ENCODE results near the gene BIN1.

BIN1 gene

GRCh38 chr2:127095367-127095641 lies 11.7 kb downstream of the BIN1 start:
- Mint-ChIP-seq H3K4me1 (ENCODE audit: low read depth) (no peaks in the 10 kb centered on the region), H3K27me3 (ENCODE audit: low read depth) (peaks cover 9% of the 10 kb centered on the region), H3K4me3 (no peak overlapping the region), H3K36me3 (ENCODE audit: low read depth) (no peaks in the 10 kb centered on the region), H3K27ac (peak overlapping the region; percentile 41), H3K9me3 (no peaks in the 10 kb centered on the region)
- DNase-seq (ENCODE audit: low spot score): no peak

GRCh38 chr2:127094509-127095366 lies 12.2 kb downstream of the BIN1 start:
- Mint-ChIP-seq H3K27ac (no peak overlapping the region), H3K9me3 (no peaks in the 10 kb centered on the region), H3K27me3 (ENCODE audit: low read depth) (peaks cover 9% of the 10 kb centered on the region)

GRCh38 chr2:127093648-127094210 lies 13.2 kb downstream of the BIN1 start:
- Mint-ChIP-seq H3K4me1 (ENCODE audit: low read depth) (no peaks in the 10 kb centered on the region), H3K27ac (no peak overlapping the region)

More at GRCh38 chr2:127094509-127095366, 12.2 kb downstream of the BIN1 start:
- DNase-seq (ENCODE audit: low spot score): no peak
- Mint-ChIP-seq H3K4me3 (no peak overlapping the region), H3K4me1 (ENCODE audit: low read depth) (no peaks in the 10 kb centered on the region), H3K36me3 (ENCODE audit: low read depth) (no peaks in the 10 kb centered on the region)

GRCh38 chr2:127092901-127093516 lies 13.9 kb downstream of the BIN1 start:
- H3K9me3 Mint-ChIP-seq: no peaks in the 10 kb centered on the region
- peaks cover 9% of the 10 kb centered on the region for H3K27me3 Mint-ChIP-seq (ENCODE audit: low read depth)
- no peak overlapping the region for H3K4me3 Mint-ChIP-seq

More at GRCh38 chr2:127093648-127094210, 13.2 kb downstream of the BIN1 start:
- Mint-ChIP-seq H3K9me3 (no peaks in the 10 kb centered on the region), H3K36me3 (ENCODE audit: low read depth) (no peaks in the 10 kb centered on the region), H3K4me3 (no peak overlapping the region), H3K27me3 (ENCODE audit: low read depth) (peaks cover 9% of the 10 kb centered on the region)
- DNase-seq (ENCODE audit: low spot score): no peak

GRCh38 chr2:127092306-127092705 lies 14.6 kb downstream of the BIN1 start:
- peaks cover 9% of the 10 kb centered on the region for H3K27me3 Mint-ChIP-seq (ENCODE audit: low read depth)
- DNase-seq (ENCODE audit: low spot score): no peak
- no peaks in the 10 kb centered on the region for H3K36me3 Mint-ChIP-seq (ENCODE audit: low read depth)
- no peak overlapping the region for H3K4me3 Mint-ChIP-seq
- no peaks in the 10 kb centered on the region for H3K4me1 Mint-ChIP-seq (ENCODE audit: low read depth)
- H3K9me3 Mint-ChIP-seq: no peaks in the 10 kb centered on the region
- H3K27ac Mint-ChIP-seq: no peak overlapping the region

More at GRCh38 chr2:127092901-127093516, 13.9 kb downstream of the BIN1 start:
- H3K27ac Mint-ChIP-seq: no peak overlapping the region
- H3K4me1 Mint-ChIP-seq (ENCODE audit: low read depth): no peaks in the 10 kb centered on the region
- no peak for DNase-seq (ENCODE audit: low spot score)
- H3K36me3 Mint-ChIP-seq (ENCODE audit: low read depth): no peaks in the 10 kb centered on the region

DNA sequence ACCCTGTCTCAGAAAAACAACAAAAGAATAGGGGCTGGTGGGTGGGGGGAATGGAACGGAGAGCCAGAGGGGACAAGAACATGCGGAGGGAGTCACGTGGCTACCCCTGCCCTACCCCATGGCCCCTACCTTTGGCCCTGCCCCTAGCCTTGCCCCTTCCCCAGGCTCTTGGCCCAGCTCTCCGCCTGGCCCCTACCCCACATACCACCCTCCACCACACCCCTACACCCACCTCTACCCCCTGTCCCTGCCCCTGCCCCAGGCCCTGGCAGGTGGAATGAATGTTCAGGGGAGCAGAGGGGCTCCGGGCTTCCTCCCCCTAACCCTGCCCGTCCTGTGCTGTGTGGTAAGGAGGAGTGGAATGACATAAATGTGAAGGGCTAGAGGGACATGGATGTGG lies 15.1 kb downstream of the BIN1 start:
- Mint-ChIP-seq H3K4me1 (ENCODE audit: low read depth) (no peaks in the 10 kb centered on the region), H3K27ac (no peak overlapping the region), H3K27me3 (ENCODE audit: low read depth) (peaks cover 9% of the 10 kb centered on the region), H3K4me3 (no peak overlapping the region), H3K9me3 (no peaks in the 10 kb centered on the region), H3K36me3 (ENCODE audit: low read depth) (no peaks in the 10 kb centered on the region)
- DNase-seq (ENCODE audit: low spot score): no peak

- H3K36me3 Mint-ChIP-seq (ENCODE audit: low read depth): no peaks in the 10 kb centered on the region
- peaks cover 9% of the 10 kb centered on the region for H3K27me3 Mint-ChIP-seq (ENCODE audit: low read depth)
- no peak overlapping the region for H3K4me3 Mint-ChIP-seq
- H3K4me1 Mint-ChIP-seq (ENCODE audit: low read depth): no peaks in the 10 kb centered on the region
- no peaks in the 10 kb centered on the region for H3K9me3 Mint-ChIP-seq
- DNase-seq (ENCODE audit: low spot score): no peak
- H3K27ac Mint-ChIP-seq: no peak overlapping the region
These were observed 15.8 kb downstream of the BIN1 start for GRCh38 chr2:127091148-127091547.

DNA sequence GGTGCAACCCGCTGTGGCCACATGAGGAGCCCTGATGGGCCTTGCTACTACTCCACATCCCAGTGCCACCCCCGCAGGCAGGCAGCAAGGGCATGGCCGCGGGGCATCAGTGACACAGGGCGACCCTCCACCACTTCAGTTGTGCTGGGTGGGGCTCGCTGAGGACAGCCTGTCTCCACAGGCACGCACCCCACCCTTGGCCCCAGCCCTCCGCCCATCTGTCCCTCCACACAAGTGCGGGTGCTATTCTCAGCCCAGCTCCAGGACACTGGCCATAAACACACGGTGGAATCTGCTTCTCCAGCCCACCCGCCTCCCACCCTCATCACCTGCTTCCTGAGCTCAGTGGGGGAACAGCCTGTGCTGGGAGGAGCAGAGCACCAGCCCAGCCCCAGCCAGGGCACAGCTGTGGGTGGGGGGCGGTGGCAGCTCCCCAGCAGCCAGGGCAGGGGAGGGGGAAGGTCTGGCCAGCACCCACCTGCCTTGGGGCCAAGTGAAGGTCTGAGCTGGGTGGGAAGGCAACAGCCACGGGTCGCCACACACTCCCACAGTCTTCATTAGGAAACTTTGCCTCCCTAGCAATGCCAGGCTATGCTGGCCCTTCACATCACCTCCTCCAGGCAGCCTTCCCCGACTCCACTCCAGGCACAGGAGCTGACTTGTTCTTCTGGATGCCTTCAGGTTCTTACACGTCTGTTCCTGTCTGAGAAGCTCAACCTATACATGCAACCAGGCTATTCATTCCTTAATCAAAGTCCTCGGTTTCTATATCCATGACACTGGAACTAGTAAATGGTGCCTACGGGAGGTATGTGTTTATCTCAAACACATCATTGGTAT lies 16.5 kb downstream of the BIN1 start:
- Mint-ChIP-seq H3K9me3 (no peaks in the 10 kb centered on the region), H3K27me3 (ENCODE audit: low read depth) (peaks cover 9% of the 10 kb centered on the region), H3K4me3 (no peak overlapping the region), H3K27ac (no peak overlapping the region), H3K4me1 (ENCODE audit: low read depth) (peaks cover 3% of the 10 kb centered on the region), H3K36me3 (ENCODE audit: low read depth) (no peaks in the 10 kb centered on the region)
- DNase-seq (ENCODE audit: low spot score): no peak

GRCh38 chr2:127089478-127090235 lies 17.3 kb downstream of the BIN1 start:
- peaks cover 11% of the 10 kb centered on the region for H3K27me3 Mint-ChIP-seq (ENCODE audit: low read depth)
- H3K9me3 Mint-ChIP-seq: no peaks in the 10 kb centered on the region
- no peak overlapping the region for H3K4me3 Mint-ChIP-seq
- H3K27ac Mint-ChIP-seq: no peak overlapping the region
- no peaks in the 10 kb centered on the region for H3K36me3 Mint-ChIP-seq (ENCODE audit: low read depth)
- H3K4me1 Mint-ChIP-seq (ENCODE audit: low read depth): peaks cover 8% of the 10 kb centered on the region
- DNase-seq (ENCODE audit: low spot score): no peak

DNA sequence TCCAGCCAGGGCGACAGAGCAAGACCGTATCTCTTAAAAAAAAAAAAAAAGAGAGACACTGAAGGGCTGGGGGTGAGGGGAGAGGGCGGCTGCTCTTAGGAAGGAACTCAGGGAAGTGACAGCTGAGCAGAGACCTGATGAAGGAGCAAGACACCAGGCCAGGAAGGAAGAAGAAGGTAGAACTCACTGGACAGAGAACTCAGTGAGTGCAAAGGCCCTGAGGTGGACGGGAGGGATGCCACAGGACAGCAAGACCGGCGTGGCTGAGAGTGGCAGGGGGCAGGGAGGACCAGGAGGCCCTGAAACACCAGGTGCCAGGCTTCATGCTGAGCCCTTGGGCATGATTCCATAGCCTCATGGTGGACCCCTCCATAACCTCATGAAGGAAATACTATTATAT lies 18.2 kb downstream of the BIN1 start:
- Mint-ChIP-seq H3K27ac (no peak overlapping the region), H3K27me3 (ENCODE audit: low read depth) (peaks cover 11% of the 10 kb centered on the region), H3K4me3 (no peak overlapping the region), H3K4me1 (ENCODE audit: low read depth) (peaks cover 18% of the 10 kb centered on the region), H3K9me3 (no peaks in the 10 kb centered on the region), H3K36me3 (ENCODE audit: low read depth) (no peaks in the 10 kb centered on the region)
- DNase-seq (ENCODE audit: low spot score): no peak

GRCh38 chr2:127087791-127088495 lies 19.0 kb downstream of the BIN1 start:
- Mint-ChIP-seq H3K27me3 (ENCODE audit: low read depth) (peaks cover 7% of the 10 kb centered on the region), H3K4me3 (no peak overlapping the region), H3K9me3 (no peaks in the 10 kb centered on the region), H3K4me1 (ENCODE audit: low read depth) (peaks cover 25% of the 10 kb centered on the region), H3K27ac (no peak overlapping the region), H3K36me3 (ENCODE audit: low read depth) (no peaks in the 10 kb centered on the region)
- no peak for DNase-seq (ENCODE audit: low spot score)

- H3K4me3 Mint-ChIP-seq: no peak overlapping the region
- peaks cover 5% of the 10 kb centered on the region for H3K27me3 Mint-ChIP-seq (ENCODE audit: low read depth)
- DNase-seq (ENCODE audit: low spot score): no peak
- H3K27ac Mint-ChIP-seq: no peak overlapping the region
- no peaks in the 10 kb centered on the region for H3K9me3 Mint-ChIP-seq
- H3K4me1 Mint-ChIP-seq (ENCODE audit: low read depth): peaks cover 31% of the 10 kb centered on the region
- no peaks in the 10 kb centered on the region for H3K36me3 Mint-ChIP-seq (ENCODE audit: low read depth)
These were observed 19.8 kb downstream of the BIN1 start for GRCh38 chr2:127086990-127087790.
